GM12878 (cell line): ENCODE results near the gene CSF1R.

Experiments used
- CBFB ChIP-seq: IDR thresholded peaks from 2 replicates; pipeline ENCODE4 v1.6.1; 2016; ENCODE audit warnings: antibody characterized with exemption, low read depth
- TF ChIP-seq, protein P1 (sequence below), 3 experiments: IDR thresholded peaks in 2 of 3; conservative IDR thresholded peaks in 1 of 3; 2 replicates each; pipeline ENCODE4 v1.5.1; 2011; ENCODE audit warnings: low read depth in 3 of 3, low read length in 3 of 3, mild to moderate bottlenecking in 3 of 3, control low read depth in 2 of 3, moderate library complexity in 2 of 3, inconsistent platforms in 1 of 3, mixed read lengths in 1 of 3; ENCODE audit not compliant: control insufficient read depth in 2 of 3, insufficient read depth in 1 of 3; ENCODE audit errors: extremely low read depth in 1 of 3
- TF ChIP-seq, protein P2 (sequence below): IDR thresholded peaks from 2 replicates; pipeline ENCODE4 v1.6.1; 2012; ENCODE audit warnings: mild to moderate bottlenecking, low read depth, low read length

DNA sequence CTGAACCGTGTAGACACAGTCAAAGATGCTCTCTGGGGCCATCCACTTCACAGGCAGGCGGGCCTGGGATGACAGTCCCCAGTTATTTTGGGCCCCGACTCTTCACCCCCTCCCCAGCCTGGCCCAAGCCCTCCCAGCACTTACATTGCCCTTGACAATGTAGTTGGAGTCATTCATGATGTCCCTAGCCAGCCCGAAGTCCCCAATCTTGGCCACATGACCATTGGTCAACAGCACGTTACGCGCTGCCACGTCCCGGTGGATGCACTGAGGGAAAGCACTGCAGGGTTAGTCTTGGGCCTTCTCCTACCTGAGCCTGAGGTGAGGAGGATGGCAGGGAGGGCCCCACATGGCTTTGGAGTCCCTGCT is 30.3 kb downstream of the CSF1R start:
- TF ChIP-seq, protein P1, sequence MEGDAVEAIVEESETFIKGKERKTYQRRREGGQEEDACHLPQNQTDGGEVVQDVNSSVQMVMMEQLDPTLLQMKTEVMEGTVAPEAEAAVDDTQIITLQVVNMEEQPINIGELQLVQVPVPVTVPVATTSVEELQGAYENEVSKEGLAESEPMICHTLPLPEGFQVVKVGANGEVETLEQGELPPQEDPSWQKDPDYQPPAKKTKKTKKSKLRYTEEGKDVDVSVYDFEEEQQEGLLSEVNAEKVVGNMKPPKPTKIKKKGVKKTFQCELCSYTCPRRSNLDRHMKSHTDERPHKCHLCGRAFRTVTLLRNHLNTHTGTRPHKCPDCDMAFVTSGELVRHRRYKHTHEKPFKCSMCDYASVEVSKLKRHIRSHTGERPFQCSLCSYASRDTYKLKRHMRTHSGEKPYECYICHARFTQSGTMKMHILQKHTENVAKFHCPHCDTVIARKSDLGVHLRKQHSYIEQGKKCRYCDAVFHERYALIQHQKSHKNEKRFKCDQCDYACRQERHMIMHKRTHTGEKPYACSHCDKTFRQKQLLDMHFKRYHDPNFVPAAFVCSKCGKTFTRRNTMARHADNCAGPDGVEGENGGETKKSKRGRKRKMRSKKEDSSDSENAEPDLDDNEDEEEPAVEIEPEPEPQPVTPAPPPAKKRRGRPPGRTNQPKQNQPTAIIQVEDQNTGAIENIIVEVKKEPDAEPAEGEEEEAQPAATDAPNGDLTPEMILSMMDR (IDR thresholded peaks at IDR 0.05 in 2 of 3, conservative IDR thresholded peaks at IDR 0.05 in 1 of 3; ENCODE audit: control insufficient read depth in 2 of 3, extremely low read depth in 1 of 3, insufficient read depth in 1 of 3, low read depth in 3 of 3, low read length in 3 of 3), result no peak
- TF ChIP-seq, protein P2, sequence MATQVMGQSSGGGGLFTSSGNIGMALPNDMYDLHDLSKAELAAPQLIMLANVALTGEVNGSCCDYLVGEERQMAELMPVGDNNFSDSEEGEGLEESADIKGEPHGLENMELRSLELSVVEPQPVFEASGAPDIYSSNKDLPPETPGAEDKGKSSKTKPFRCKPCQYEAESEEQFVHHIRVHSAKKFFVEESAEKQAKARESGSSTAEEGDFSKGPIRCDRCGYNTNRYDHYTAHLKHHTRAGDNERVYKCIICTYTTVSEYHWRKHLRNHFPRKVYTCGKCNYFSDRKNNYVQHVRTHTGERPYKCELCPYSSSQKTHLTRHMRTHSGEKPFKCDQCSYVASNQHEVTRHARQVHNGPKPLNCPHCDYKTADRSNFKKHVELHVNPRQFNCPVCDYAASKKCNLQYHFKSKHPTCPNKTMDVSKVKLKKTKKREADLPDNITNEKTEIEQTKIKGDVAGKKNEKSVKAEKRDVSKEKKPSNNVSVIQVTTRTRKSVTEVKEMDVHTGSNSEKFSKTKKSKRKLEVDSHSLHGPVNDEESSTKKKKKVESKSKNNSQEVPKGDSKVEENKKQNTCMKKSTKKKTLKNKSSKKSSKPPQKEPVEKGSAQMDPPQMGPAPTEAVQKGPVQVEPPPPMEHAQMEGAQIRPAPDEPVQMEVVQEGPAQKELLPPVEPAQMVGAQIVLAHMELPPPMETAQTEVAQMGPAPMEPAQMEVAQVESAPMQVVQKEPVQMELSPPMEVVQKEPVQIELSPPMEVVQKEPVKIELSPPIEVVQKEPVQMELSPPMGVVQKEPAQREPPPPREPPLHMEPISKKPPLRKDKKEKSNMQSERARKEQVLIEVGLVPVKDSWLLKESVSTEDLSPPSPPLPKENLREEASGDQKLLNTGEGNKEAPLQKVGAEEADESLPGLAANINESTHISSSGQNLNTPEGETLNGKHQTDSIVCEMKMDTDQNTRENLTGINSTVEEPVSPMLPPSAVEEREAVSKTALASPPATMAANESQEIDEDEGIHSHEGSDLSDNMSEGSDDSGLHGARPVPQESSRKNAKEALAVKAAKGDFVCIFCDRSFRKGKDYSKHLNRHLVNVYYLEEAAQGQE, result no peak
- TF ChIP-seq CBFB, result no peak
